NCI-H1048 (cell line): ENCODE measurements around the gene ZNF487.
"Not testable (repeated sequence)": the region's sequence is repeated elsewhere in the genome, so short reads cannot be mapped to it uniquely, and the experiment has no call there.

Experiments used
- DNase-seq: peaks from one replicate; lab custom pipeline; 2025; lab: John Stamatoyannopoulos, UW

Gene ZNF487

DNA sequence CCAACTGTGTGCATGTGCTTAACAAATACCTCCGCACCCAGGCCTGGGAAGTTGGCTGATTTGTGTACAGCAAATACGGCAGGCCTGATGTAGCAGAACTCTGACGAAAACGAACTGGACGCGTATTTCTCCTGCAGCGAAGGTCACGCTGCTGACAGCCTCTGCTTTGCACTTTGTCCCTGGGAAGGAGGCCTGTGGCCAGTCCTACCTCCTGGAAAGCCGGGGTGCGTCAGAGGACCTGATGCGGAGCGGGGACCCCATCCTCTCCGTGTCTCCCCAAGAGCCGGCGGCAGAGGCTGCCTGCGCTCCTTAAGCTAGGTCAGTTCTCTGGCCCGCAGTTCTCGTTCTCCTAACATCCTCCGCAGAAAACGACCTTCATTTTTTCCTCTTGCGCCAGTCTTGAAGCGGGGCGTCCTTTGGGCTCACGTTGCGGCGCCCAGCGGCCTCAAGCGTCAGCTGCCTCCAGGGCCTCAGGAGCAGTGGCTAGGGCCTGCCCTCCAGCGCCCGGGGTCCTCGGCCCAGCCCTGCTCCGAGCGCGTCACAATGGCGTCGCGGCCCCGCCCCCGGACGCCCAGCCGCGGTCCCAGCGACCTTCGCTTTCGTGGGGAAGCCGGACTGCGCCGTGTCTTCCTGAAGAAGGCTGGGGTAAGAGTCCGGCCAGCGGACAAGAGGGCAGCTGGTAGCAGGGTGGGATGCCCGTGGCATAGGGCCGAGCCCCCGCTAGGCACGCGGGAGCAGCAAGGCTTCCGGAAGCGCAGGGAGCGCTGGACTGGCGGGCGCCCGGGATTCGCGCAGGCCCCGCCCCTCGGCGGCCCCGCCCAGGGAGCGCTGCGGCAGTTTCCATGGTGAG lies at the start of gene ZNF487:
Gene ZNF487 (plus strand): TSS at position 821 of the 850 bp plus-strand sequence. CDS start 38,703 bp downstream, outside the sequence.
- DNase-seq = peak; percentile 44

DNA sequence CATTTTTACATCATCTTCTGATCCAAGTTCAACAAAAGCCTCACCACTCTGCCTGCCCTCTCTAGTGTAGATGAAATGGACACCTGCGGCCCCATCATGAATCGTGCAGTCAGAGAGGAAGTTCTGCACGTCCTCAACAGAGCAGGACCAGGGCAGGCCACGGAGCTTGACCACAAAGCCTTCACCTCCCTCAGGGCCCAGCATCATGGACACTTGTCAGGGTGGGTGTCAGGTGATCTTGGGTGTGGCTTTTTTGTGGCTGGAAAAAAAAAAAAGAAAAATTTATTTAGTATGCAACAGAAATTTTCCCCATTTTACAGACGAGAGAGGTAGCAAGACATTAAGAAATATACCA lies 49.3 kb upstream of the ZNF487 start:
- DNase-seq = no peak

DNA sequence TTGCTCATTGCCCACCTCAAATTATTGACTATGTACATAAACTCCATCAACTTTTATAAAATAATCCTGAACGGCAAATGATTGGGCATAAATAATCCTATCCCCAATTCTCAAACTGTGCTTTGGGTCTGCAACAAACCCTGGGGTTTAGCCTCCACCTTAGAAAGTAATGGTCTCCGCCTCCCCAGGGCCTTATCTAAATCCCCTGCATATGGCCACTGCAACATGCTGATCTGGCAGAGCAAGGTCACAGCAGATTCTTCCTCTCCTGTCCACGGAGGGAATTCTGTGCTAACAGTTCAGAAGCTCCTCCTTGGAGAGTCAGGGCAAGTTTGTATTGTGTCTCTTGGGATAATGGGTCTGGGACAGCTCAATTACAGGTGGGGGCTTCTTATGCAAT lies 47.0 kb upstream of the ZNF487 start:
- DNase-seq = no peak

DNA sequence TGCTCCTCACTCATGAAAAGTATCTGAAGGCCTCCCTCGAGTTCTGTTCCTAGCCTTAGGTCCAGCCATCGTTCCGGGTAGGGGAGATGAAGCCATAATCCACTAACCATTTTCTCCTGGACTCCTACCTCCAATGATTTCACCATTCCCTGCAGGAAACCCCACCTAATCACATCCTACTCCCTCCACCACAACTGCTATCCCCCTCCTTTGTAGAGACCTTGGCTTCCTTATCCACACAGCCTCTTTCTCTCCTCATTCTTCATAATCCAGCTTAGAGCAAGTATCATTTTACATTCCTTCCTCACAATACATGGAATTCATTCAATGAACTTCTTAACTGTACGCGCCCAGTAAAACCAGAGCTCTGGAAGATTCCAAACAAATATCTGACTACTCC lies 46.6 kb upstream of the ZNF487 start:
- no peak for DNase-seq

DNA sequence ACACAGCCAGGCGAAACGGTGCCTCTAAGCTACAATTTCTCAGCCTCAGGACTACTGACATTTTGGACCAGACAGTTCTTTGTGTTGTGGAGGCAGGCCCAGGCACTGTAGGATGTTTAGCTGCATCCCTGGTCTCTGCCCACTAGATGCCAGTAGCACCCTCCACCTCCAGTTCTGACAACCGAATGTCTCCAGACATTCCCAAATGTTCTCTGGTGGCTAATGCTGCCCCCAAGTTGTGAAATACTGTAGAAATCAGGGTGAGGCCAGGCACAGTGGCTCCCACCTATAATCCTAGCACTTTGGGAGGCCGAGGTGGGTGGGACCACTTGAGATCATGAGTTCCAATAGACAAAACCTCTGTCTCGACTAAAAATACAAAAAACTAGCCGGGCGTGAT lies 46.2 kb upstream of the ZNF487 start:
- DNase-seq = no peak

DNA sequence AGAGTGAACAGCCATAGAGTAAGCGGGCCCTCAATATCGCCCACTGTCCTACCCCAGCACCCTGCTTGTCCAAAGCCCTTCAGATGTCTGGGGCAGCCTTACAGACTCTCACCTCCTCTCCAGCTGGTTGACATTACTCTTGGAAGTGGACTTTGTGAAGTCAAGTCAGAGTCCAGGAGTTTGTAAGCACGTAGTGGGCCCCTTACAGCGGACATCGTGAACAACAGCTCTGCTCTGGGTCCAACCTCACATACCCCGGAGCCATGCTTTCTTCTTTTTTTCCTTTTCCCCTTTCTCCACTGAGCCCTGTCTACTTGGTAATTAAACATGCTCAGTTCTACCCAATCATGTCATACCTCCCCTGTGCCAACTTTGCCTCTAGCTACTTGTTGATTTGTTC lies 45.4 kb upstream of the ZNF487 start:
- DNase-seq = no peak

DNA sequence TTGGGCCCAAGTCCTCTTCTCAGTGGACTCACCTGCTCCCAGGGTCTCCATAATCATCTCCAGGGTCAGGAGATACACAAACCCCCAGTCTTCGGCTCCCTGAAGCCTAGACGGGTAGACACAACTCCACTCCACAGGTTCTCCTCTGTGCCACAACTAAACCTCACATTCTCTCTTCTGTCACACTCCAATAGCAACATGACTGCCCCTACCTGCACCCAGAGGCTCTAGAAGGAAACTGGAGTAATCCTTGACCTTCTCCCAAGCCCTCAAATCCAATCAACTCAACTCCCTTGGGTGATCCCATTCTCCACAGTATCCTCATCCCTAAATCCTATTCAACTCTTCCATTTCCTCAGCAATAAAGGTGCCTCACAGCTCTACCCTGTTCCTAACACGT lies 44.2 kb upstream of the ZNF487 start:
- DNase-seq = no peak

DNA sequence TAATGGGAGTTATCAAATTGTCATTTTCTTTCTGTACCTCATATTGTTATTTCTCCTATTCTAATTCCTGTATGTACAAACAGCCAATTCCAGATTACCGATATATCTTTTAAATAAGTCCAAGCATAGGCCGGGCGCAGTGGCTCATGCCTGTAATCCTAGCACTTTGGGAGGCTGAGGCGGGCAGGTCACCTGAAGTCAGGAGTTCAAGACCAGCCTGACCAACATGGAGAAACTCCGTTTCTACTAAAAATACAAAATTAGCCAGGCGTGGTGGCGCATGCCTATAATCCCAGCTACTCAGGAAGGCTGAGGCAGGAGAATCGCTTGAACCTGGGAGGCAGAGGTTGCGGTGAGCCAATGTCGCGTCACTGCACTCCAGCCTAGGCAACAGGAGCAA lies 43.7 kb upstream of the ZNF487 start:
- DNase-seq = not testable (repeated sequence)

DNA sequence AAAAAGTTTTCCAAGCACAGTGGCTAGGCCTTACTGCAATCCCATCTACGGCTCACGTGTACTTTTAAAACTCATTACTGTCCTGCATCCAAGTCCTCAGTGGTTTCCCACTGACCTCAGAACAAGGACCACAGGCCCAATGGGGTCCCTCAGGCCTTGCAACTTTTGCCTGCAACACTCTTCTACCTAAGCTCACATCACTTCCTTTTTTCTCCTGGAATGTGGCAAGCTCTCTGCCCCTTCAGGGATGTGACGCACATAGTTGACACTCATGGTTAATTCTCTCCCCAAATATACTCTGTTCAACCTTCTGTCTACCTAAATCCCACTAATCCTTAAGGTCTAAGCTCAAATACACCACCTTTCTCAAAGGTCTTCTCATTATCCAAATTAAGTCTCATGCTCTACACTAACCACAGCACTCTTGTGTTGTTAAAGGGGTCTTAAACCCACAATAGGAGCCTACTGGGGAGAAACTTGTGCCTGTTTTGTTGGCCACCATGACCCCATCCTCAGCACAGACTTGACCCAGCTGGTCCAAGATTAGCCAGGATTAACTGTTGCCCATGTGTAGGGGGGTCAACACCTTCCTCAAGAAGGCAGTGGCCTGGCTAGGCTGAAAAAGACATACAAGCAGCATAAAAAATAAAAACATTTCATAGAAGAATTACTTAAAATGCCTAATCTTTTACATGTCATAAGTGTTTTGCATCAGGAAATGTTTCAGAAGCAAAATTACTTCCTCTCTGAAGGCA lies 43.1 kb upstream of the ZNF487 start:
- no peak for DNase-seq

DNA sequence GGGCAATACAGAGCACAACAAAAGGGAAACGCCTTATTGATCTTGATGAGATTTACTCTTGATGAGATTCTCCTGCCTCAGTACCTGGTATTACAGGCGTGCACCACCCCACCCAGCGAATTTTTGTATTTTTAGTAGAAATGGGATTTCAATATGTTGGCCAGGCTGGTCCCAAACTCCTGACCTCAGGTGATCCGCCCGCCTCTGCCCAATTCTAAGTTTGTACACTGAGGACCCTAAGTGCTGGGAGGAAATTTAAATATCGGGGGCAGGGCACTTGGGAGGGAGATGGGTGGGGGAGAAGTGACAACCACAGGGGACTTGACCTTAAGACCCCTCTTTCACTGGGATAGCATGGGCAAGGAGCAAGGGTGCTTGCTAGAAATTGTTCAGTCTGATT lies 42.0 kb upstream of the ZNF487 start:
- DNase-seq = no peak

DNA sequence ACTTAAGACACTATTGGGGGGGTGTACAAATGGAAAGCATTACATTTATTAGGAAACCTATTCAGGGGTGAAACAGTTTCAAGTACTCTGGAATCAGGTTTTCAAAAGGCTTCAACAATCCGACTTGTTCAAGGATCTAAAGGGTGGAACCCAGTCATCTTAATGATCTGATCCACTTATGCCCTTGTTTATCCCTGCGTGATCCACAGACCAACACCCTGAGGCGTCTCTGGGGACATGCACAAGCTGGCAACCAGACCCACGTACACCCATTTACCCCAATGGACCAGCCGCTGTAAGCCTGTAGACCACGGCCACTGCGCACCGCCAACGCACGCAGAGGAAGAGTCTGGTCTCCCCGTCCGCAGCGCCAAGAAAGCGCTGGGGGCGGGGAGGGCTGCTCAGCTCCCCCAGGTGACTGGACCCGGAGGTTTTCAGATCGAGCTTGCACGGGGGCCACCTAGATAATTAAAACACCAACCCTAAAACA lies 41.3 kb upstream of the ZNF487 start:
- DNase-seq = no peak

DNA sequence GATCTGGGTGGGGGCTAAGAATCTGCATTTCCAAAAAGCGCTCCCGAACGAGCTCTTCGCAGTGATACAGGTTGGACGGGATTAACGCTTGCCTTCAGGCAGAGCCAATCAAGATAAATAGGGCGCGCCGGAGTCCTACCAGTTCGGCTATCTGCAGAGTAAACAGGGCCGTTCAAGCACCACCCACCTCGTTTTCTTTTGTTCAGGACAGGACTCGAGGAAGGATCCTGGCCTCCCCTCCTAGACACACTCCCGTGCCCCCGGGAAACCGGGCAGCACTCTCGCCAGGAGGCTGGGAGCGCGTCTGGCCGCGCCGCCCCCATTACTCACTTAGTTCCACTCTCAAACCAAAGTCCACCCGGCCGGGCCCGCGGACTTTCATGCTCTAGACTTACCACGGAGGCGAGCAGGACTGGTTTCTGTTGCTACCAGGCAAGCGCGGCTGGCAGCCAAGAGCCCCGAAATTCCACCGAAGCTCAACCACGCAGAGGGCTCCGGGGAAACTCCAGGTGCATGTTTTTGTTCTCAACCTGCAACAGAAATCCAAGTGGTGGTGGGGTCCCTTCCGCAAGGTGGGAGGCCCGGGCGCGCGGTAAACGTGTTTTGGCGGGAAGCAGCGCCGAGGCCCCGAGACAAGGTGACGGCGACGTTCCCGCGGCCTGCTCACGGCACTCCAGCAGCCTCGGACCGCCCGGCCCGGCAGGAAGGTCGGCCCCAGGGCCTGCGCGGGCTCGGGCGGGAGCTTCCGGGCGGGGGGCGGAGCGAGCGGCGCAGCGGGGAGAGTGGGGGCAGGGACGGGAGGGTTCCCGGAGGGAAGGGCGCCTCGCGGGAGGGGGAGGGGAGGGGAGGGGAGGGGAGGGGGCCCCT lies 40.6 kb upstream of the ZNF487 start:
- peak; percentile 37 for DNase-seq

DNA sequence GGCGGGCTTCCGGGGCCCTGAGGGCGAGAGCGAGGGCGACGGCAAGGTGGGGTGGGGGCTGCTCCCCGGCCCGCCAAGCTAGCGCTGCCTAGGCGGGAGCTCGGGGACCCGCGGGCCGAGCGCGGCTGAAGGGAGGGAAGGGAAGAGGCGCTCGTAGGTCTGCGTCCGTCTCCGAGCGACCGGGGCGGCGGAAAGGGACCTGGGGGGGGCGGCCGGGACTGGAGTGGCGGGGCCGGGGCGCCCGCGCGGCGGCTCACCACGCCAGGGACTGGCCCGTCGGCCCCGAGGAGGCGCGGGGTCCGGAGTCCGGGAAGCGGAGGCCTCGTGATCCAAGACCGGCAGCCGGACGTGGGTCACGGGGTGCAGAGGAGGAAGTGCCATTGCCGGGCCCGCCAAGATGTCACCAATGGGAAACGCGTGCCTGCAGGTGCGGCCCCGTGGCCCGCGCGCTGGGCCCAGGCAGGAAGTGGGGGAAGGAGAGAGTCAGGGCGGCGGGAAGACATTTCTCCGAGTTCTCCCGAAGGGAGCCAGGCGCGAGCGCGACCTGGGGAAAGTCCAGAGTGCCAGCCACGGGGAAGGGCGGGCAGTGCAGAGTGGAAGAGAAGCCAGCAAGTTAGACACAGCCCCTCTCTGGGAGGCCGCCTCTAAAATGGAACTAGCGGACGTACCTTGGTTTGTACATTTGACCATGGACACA lies 39.8 kb upstream of the ZNF487 start:
- DNase-seq = peak; percentile 70

DNA sequence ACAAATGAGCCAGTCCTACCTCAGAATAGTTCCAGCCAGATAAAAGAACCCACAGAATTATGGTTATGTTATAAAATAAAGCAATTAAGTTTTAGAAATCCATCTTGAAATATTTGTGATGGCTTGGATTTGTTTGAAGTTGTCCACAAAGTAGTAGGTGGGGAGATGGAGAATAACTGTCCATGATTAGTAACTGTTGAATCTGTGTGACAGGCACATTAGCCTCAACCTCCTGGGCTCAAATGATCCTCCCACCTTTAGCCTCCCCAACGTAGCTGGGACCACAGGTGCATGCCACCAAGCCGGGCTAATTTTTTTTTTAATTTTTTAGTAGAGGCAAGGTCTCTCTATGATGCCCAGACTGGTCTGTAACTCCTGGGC lies 38.0 kb upstream of the ZNF487 start:
- DNase-seq = no peak

DNA sequence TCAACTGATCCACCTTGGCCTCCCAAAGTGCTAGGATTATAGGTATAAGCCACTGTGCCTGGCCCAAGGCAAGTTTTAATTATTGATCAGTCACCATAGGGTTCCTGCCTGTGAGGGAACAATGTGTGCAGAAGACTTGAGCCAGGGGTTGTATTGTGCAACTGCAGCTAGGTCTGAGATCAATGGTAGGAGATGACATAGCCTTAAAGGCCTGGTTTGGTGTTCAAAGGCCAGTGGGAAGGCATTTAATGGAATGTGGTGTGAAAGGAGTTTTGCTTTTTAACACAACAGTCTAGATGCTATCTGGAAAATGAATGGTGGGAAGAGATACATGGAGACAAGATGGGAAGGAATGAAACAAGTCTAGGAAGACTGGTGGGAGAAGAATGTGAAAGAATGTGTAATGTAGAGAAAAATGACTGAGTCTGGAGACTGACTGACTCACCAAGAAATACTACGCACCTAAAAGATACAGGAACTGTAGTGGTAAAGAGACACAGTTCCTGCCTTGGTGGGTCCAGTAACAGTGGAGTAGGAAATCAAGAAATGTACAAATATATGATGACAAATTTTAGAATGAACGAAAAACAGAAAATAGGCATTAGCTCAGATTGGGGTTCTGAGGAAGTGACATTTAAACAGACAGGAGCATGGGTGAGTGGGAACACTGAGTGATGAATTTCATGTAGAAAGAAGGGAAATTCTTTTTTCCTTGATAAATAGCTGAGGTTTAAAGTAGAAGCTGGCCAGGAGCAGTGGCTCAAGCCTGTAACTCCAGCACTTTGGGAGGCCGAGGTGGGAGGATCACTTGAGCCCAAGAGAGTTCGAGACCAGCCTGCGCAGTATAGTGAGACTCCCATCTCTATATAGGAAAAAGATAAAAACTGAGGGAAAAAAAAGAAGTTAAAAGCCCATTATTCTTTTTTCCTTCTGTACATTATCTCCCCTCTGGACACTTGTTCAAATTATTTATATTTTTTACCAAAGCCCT lies 37.3 kb upstream of the ZNF487 start:
- no peak for DNase-seq

DNA sequence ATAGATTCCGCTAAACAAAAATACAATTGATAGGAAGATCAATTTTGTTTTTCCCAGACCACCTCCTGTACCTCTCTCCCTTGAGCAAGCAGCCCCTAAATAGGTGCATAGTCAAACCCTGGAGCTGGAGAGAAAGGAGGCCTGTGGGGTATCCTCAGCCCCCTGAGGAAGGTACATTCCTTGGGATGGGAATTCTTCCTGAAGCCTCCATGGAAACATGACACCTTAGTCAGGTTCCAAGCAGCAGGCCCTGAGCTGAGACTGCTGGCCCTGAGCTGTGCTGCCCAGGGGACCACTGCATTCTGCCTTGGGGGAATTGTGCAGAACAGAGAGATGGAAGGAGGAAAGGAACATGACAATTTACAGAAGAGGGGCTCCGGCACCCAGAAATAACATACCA lies 35.3 kb upstream of the ZNF487 start:
- no peak for DNase-seq

DNA sequence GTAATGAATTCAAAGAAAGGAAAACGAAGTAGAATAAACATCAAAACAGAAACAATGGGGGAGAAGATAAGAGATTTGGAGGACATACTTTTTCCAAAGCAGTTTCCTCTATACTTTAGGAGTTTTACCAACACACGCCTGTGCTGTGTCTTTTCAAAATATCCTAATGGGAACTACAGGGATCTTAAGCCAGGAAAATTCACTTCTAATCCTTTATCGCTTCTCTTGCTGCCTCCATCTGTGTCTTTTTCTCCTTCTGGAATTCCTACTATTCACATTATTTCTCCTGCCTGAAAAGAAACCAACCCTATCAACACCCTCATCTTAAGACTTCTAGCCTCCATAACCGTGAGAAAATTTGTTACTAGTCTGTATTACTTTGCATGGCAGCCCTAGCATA lies 34.7 kb upstream of the ZNF487 start:
- no peak for DNase-seq

DNA sequence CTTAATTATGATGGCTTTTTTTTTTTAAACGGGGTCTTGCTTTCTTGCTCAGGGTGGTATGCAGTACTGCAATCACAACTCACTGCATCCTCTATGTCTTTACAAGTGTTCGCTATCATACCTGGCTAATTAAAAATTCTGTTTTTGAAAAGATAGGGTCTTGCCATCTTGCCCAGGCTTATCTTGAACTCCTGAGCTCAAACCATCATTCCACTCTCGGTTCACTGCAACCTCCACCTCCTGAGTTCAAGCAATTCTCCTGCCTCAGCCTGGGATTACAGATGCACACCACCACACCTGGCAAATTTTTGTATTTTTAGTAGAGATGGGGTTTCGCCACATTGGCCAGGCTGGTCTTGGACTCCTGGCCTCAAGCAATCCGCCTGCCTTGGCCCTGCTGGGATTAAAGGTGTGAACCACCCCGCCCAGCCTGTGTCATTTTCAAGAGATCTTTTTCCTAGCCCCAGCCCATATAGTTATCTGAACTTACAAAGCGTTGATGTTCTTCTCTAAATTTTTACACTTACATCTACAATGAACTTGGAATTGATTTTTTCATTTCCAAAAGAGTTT lies 33.9 kb upstream of the ZNF487 start:
- no peak for DNase-seq

DNA sequence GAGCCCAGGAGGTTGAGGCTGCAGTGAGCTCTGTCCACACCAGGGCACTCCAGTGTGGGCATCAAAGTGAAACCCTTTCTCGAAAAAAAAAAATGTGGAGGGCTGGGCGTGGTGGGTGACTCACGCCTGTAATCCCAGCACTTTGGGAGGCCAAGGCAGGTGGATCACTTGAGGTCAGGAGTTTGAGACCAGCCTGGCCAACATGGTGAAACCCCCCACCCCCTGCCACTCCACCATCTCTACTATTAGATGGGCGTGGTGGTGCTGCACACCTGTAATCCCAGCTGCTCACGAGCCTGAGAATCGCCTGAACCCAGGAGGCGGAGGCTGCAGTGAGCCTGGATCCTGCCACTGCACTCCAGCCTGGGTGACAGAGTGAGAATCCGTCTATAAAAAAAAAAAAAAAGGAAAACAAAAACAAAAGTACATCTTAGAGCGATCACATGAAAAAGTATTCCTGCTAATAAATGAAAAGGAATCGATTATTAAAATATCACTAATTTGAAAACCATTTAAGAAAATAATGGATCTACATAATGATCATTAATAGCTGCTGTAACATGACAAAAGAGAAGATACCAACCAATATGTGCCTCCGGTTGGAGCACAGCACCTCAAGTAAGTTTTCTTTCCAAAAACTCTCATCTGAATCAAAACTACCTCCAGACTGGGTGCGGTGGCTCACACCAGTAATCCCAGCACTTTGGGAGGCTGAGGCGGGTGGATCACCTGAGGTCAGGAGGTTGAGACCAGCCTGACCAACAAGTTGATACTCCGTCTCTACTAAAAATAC lies 32.8 kb upstream of the ZNF487 start:
- no peak for DNase-seq
